ENCODE data around the gene CYB5R2.

- TF ChIP-seq POLR2A (IDR thresholded peaks at IDR 0.05), result no peak
- TF ChIP-seq, protein P1, sequence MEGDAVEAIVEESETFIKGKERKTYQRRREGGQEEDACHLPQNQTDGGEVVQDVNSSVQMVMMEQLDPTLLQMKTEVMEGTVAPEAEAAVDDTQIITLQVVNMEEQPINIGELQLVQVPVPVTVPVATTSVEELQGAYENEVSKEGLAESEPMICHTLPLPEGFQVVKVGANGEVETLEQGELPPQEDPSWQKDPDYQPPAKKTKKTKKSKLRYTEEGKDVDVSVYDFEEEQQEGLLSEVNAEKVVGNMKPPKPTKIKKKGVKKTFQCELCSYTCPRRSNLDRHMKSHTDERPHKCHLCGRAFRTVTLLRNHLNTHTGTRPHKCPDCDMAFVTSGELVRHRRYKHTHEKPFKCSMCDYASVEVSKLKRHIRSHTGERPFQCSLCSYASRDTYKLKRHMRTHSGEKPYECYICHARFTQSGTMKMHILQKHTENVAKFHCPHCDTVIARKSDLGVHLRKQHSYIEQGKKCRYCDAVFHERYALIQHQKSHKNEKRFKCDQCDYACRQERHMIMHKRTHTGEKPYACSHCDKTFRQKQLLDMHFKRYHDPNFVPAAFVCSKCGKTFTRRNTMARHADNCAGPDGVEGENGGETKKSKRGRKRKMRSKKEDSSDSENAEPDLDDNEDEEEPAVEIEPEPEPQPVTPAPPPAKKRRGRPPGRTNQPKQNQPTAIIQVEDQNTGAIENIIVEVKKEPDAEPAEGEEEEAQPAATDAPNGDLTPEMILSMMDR (IDR thresholded peaks at IDR 0.05), result no peak
Observed at GRCh38 chr11:7642747-7643146, 30.6 kb downstream of the CYB5R2 start.
